Brain microvascular endothelial cell (primary cell): ENCODE results near the gene NRROS.
"Not testable (repeated sequence)": the region's sequence is repeated elsewhere in the genome, so short reads cannot be mapped to it uniquely, and the experiment has no call there.

Source experiments
- DNase-seq: peaks from one replicate; pipeline ENCODE4 v3.0.0-alpha.2; 2020
- H3K27ac ChIP-seq: fragments of 250-450 bp; sonication (Bioruptor Pico); 2 replicates; pipeline ENCODE4 v1.5.1; 2020; ENCODE audit warnings: mild to moderate bottlenecking, moderate library complexity
- H3K27me3 ChIP-seq: fragments of 250-450 bp; sonication (Bioruptor Pico); replicated peaks from 2 replicates; pipeline ENCODE4 v1.5.1; 2020; ENCODE audit warnings: mild to moderate bottlenecking
- H3K36me3 ChIP-seq: fragments of 250-450 bp; sonication (Bioruptor Pico); replicated peaks from 2 replicates; pipeline ENCODE4 v1.5.1; 2020; ENCODE audit warnings: mild to moderate bottlenecking
- H3K4me3 ChIP-seq: 2 replicates; pipeline ENCODE4 v1.5.1; 2011; ENCODE audit warnings: low read depth, mild to moderate bottlenecking, control low read depth, low read length, moderate library complexity
- CTCF ChIP-seq: IDR thresholded peaks from 2 replicates; pipeline ENCODE4 v1.5.1; 2011; ENCODE audit warnings: low read depth, mild to moderate bottlenecking, moderate library complexity, low read length, control low read depth, inconsistent platforms; ENCODE audit errors: missing control alignments
- in situ Hi-C: cut with HindIII; loops from 2 replicates; pipeline ENCODE4 v1.10.0; 2017; ENCODE audit warnings: low sequenced_read_pairs, low pct_ligation_motif_present

NRROS gene

GRCh38 chr3:196611761-196612483 is 27.6 kb upstream of the NRROS start:
- in situ Hi-C loops = no loop called here

GRCh38 chr3:196615234-196615633 is 24.3 kb upstream of the NRROS start:
- H3K27ac ChIP-seq, in situ Hi-C loops, H3K36me3 ChIP-seq, DNase-seq, H3K27me3 ChIP-seq, H3K4me3 ChIP-seq: not testable (repeated sequence)

More at GRCh38 chr3:196611761-196612483, 27.6 kb upstream of the NRROS start:
- no peaks in the 10 kb centered on the region for H3K27me3 ChIP-seq
- H3K4me3 ChIP-seq = no peak overlapping the region
- no peak overlapping the region for H3K27ac ChIP-seq
- TF ChIP-seq CTCF = no peak
- H3K36me3 ChIP-seq = no peaks in the 10 kb centered on the region
- no peak for DNase-seq

- H3K36me3 ChIP-seq = no peaks in the 10 kb centered on the region
- in situ Hi-C loops = no loop called here
- no peak for TF ChIP-seq CTCF
- no peak overlapping the region for H3K27ac ChIP-seq
- H3K27me3 ChIP-seq = no peaks in the 10 kb centered on the region
- H3K4me3 ChIP-seq = no peak overlapping the region
- no peak for DNase-seq
Observed at GRCh38 chr3:196617256-196617655, 22.2 kb upstream of the NRROS start.

GRCh38 chr3:196619223-196619622 is 20.3 kb upstream of the NRROS start:
- Histone ChIP-seq H3K27ac (no peak overlapping the region), H3K36me3 (no peaks in the 10 kb centered on the region), H3K27me3 (no peaks in the 10 kb centered on the region), H3K4me3 (no peak overlapping the region)
- no peak for DNase-seq
- TF ChIP-seq CTCF = no peak
- in situ Hi-C loops = no loop called here

- H3K27ac ChIP-seq, in situ Hi-C loops, DNase-seq, H3K4me3 ChIP-seq, H3K36me3 ChIP-seq, H3K27me3 ChIP-seq: not testable (repeated sequence)
Observed at GRCh38 chr3:196619627-196620026, 19.9 kb upstream of the NRROS start.

GRCh38 chr3:196620161-196620604 is 19.3 kb upstream of the NRROS start:
- Histone ChIP-seq H3K27me3 (no peaks in the 10 kb centered on the region), H3K36me3 (no peaks in the 10 kb centered on the region), H3K27ac (no peak overlapping the region), H3K4me3 (no peak overlapping the region)
- TF ChIP-seq CTCF = no peak
- peak; percentile 45 for DNase-seq
- in situ Hi-C loops = no loop called here

- H3K36me3 ChIP-seq = no peaks in the 10 kb centered on the region
- DNase-seq = no peak
- TF ChIP-seq CTCF = no peak
- H3K27me3 ChIP-seq = no peaks in the 10 kb centered on the region
- H3K4me3 ChIP-seq = no peak overlapping the region
- in situ Hi-C loops = no loop called here
- H3K27ac ChIP-seq = no peak overlapping the region
Observed at GRCh38 chr3:196620684-196621083, 18.8 kb upstream of the NRROS start.
